H4 (cell line): ENCODE data around the gene ARRDC3. TPM values are rescaled to one million over a fixed set of nuclear protein-coding genes. Genes with fewer than 3 reads are reported as not detected.
A peak's percentile ranks its signal among the peaks of the same experiment; 100 is the strongest.

ENCODE experiments used
- DNase-seq: peaks from one replicate; pipeline ENCODE4 v3.0.0-alpha.2; 2015; ENCODE audit warnings: low spot score
- total RNA-seq: library from RNA; depleted of rRNA; stranded (reverse); fragments of >200 nt; shearing (Covaris generic); gene quantifications from 2 replicates; pipeline ENCODE4 v1.2.3, GENCODE V29; 2014

The ARRDC3 gene
- total RNA-seq, 1 experiment from 2014 or later = 53.5 TPM

DNA sequence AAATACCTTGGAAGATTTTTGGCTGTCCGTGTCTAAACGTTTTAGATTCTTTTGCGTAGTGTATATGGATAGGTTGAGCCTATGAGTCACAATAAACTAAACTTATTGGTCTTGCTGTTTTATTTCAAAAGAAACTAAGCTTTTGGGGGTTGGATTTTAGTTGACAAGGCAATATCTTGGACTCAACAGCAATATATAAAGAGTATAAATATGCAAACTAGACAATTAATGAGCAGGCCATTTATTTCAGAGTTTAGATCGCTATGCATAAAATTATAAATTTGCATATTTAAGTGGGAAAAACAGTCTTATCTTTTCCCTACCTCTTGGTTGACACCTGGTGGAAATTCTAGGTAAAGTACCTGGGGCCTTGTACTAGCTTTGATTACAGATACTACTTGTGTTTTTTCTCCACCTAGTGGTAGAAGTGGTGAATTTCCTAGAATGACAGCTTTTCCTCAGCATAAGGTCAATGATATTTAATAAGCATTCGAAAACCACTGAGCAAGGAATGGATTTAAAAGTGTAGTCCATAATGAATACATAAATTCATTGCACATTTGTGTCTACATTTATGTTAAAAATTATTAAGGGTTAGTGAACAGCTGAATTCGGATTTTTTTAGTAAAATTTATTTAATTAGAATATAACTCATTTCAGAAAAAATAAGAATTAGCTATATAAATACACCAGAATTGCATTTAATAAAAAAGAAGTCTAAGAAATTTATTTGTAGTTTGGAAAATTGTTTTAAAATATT is 1.7 kb upstream of the ARRDC3 start:
- DNase-seq = peak; percentile 87

GRCh38 chr5:91383956-91384300 is 811 bp upstream of the ARRDC3 start:
- DNase-seq = no peak

- no peak for DNase-seq
Observed at GRCh38 chr5:91382530-91383026, 539 bp downstream of the ARRDC3 start.

- peak; percentile 88 for DNase-seq
Observed at GRCh38 chr5:91381774-91382359, 1.2 kb downstream of the ARRDC3 start.

GRCh38 chr5:91381239-91381773 is 1.8 kb downstream of the ARRDC3 start:
- DNase-seq = no peak

DNA sequence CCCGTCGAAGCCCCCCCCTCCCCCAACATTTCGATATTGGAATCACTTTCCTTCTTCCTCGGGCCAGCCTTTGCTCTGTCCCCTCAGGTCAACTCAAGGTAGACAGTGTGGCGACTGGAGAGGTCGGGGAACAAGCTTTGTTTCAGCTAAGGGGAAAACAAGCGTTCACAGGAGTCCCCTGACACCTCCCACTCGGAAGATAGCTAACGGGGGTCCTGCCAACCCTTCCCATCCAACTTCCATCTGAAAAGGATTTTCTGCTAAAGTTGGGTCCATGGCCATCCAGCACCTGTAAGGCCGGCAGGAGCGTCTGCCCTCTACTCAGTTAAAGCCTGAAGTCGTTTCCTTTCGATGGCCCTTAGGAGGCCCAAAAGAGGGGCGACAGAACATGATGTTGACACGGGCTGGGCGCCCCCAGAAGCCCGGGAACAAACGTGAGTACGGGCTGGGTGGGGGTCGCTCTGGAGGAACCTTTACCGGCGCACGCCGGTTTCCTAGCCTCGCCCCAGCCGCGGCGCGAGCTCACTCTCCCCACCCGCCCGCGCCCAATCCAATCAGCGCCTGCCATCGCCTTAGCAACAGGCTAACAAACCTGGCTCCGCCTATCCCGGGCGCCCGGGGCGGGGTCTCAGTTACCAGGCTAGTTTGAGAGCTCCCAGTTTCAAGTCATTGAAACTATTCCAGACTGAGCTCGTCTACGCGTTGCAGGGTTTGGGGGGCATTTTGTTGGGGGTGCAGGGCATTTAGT is 2.5 kb downstream of the ARRDC3 start:
- DNase-seq = peak; percentile 88

- peak; percentile 93 for DNase-seq
Observed at GRCh38 chr5:91379914-91380490, 3.1 kb downstream of the ARRDC3 start.

GRCh38 chr5:91379246-91379913 is 3.7 kb downstream of the ARRDC3 start:
- no peak for DNase-seq

DNA sequence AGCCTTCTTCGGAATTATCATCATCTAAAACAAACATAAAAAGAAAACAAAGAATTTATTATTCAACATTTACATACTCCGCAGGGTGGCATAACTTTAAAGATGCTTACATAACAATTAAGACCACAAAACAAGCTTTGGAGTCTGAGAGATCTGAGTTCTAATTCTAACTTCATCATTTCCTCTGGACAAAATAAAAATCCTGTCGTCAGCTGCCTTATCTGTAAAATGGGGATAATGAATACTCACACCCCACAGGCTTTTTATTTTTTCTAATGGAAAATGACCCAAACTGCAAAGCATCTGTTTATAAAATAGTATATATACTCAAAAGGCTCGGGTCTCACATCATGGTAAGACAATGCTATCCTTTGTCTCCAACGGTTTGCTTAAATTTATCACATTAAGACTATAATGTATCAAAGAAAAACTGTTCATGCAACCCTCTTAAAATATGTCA is 4.3 kb downstream of the ARRDC3 start:
- DNase-seq = no peak

GRCh38 chr5:91374893-91375520 is 8.1 kb downstream of the ARRDC3 start:
- no peak for DNase-seq

DNA sequence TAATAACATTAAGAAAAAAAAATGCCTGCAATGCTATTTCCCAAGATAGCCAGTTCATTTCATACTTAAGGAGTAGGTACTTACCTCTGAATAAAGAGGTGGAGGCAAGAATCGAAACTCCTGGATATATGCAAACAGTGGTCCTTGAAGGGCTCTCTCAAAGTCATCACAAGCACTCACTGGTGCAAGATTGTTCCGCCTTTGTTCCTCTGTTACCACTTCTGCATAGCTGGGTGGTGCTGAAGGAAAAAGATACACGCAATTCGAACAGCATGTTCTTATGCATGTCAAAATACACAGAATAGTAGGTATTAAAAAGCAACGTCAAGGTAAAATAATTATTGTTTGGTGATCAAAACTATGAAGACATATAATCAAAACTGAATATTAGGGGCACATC is 9.5 kb downstream of the ARRDC3 start:
- DNase-seq = no peak

GRCh38 chr5:91373006-91373405 is 10.1 kb downstream of the ARRDC3 start:
- no peak for DNase-seq

DNA sequence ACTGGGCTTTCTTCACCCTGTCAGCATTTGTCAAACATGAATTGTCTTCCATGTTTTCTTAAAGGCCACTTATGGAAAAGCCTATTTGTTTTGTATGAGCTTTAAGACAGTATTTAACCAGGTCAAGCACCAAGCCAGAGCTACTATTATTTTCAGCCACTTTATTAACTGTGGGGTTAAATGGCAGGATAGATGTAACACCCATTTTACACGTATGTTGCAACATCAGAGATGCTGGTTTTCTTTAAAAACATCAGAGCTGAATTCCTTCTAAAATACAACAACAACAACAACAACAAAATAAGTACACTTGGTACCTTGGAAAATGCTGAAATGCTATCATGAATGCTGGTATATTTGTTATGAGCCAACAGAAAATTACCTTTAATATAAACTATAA is 13.6 kb downstream of the ARRDC3 start:
- no peak for DNase-seq

- DNase-seq = no peak
Observed at GRCh38 chr5:91367908-91368648, 15.0 kb downstream of the ARRDC3 start.

- no peak for DNase-seq
Observed at GRCh38 chr5:91367344-91367743, 15.8 kb downstream of the ARRDC3 start.

GRCh38 chr5:91366551-91366950 is 16.6 kb downstream of the ARRDC3 start:
- no peak for DNase-seq

- no peak for DNase-seq
Observed at GRCh38 chr5:91365498-91365897, 17.6 kb downstream of the ARRDC3 start.

- DNase-seq = no peak
Observed at GRCh38 chr5:91362935-91363334, 20.2 kb downstream of the ARRDC3 start.

- no peak for DNase-seq
Observed at GRCh38 chr5:91361790-91362189, 21.3 kb downstream of the ARRDC3 start.

- no peak for DNase-seq
Observed at GRCh38 chr5:91361055-91361701, 21.9 kb downstream of the ARRDC3 start.
